Hepatocyte (in vitro differentiated cells): ENCODE data around the gene MPLKIP.
"Not testable (repeated sequence)": the region's sequence is repeated elsewhere in the genome, so short reads cannot be mapped to it uniquely, and the experiment has no call there.

Experiments used
- EZH2 ChIP-seq: fragments of 200-600 bp; sonication (generic); IDR thresholded peaks from 2 replicates; pipeline ENCODE4 v1.6.1; 2016; ENCODE audit warnings: antibody characterized with exemption, mild to moderate bottlenecking, borderline replicate concordance
- EZH2phosphoT487 ChIP-seq: fragments of 200-600 bp; sonication (generic); IDR thresholded peaks from one replicate; pipeline ENCODE4 v1.6.1; 2018; ENCODE audit warnings: antibody characterized with exemption, mild to moderate bottlenecking, low read depth, moderate library complexity; ENCODE audit not compliant: unreplicated experiment, severe bottlenecking
- TF ChIP-seq, protein P1 (sequence below): fragments of 200-600 bp; sonication (generic); IDR thresholded peaks from 2 replicates; pipeline ENCODE4 v1.5.1; 2016; ENCODE audit warnings: antibody characterized with exemption, mild to moderate bottlenecking; ENCODE audit not compliant: poor library complexity

DNA sequence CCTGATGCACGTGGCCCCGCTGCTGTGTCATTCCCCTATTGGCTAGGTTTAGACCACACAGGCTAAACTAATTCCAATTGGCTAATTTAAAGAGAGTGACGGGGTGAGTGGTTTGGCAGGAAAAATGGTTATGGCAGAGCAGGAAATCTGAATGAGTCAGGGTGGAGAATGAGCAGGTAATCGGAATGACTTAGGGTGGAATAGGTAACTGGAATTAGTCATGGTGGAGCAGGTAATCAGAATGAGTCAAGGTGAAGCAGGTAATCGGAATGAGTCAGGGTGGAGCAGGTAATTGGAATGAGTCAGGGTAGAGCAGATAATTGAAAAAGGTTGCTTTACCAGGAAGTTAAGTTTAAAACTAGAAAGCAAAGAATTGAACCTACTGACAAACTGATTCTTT lies 7.5 kb upstream of the MPLKIP start:
- TF ChIP-seq, protein P1, sequence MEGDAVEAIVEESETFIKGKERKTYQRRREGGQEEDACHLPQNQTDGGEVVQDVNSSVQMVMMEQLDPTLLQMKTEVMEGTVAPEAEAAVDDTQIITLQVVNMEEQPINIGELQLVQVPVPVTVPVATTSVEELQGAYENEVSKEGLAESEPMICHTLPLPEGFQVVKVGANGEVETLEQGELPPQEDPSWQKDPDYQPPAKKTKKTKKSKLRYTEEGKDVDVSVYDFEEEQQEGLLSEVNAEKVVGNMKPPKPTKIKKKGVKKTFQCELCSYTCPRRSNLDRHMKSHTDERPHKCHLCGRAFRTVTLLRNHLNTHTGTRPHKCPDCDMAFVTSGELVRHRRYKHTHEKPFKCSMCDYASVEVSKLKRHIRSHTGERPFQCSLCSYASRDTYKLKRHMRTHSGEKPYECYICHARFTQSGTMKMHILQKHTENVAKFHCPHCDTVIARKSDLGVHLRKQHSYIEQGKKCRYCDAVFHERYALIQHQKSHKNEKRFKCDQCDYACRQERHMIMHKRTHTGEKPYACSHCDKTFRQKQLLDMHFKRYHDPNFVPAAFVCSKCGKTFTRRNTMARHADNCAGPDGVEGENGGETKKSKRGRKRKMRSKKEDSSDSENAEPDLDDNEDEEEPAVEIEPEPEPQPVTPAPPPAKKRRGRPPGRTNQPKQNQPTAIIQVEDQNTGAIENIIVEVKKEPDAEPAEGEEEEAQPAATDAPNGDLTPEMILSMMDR, result not testable (repeated sequence)
- not testable (repeated sequence) for TF ChIP-seq EZH2, EZH2phosphoT487
